DND-41 (cell line): Measurements from ENCODE around the gene MED12L.

Experiments
- ATAC-seq: fragments of 200-7000 bp; cut with Tn5 transposase; 3 replicates; pipeline ENCODE4 v1.9.1; 2021; ENCODE audit warnings: low read depth; ENCODE audit not compliant: insufficient read depth
- DNase-seq: peaks from one replicate; pipeline ENCODE4 v3.0.0-alpha.2; 2020
- H2AFZ ChIP-seq: 2 replicates; pipeline ENCODE4 v1.6.0; 2012; ENCODE audit warnings: low read depth, low read length
- H3K27ac ChIP-seq: 2 replicates; pipeline ENCODE4 v1.5.1; 2012; ENCODE audit warnings: low read length, inconsistent platforms
- H3K27me3 ChIP-seq: fragments of 200-600 bp; sonication (generic); 2 replicates; pipeline ENCODE4 v1.6.0; 2012; ENCODE audit warnings: low read length, mild to moderate bottlenecking, inconsistent platforms; ENCODE audit not compliant: insufficient read depth, poor library complexity
- H3K36me3 ChIP-seq: 2 replicates; pipeline ENCODE4 v1.5.1; 2012; ENCODE audit warnings: low read length, inconsistent platforms; ENCODE audit not compliant: insufficient read depth
- H3K4me1 ChIP-seq: 2 replicates; pipeline ENCODE4 v1.5.1; 2012; ENCODE audit warnings: mild to moderate bottlenecking, low read length; ENCODE audit not compliant: insufficient read depth
- H3K4me2 ChIP-seq: 2 replicates; pipeline ENCODE4 v1.6.0; 2012; ENCODE audit warnings: mild to moderate bottlenecking, moderate library complexity, low read length, inconsistent platforms; ENCODE audit not compliant: insufficient read depth
- H3K4me3 ChIP-seq, 2 experiments: fragments of 200-600 bp in 1 of 2; shearing (Covaris generic) in 1 of 2; 2 replicates each; pipeline ENCODE4 v1.5.1; 2012 to 2016; ENCODE audit warnings: inconsistent platforms in 2 of 2, low read length in 2 of 2, mild to moderate bottlenecking in 2 of 2, low read depth in 1 of 2, moderate library complexity in 1 of 2
- H3K79me2 ChIP-seq: 2 replicates; pipeline ENCODE4 v1.6.0; 2012; ENCODE audit warnings: low read length, inconsistent platforms; ENCODE audit not compliant: insufficient read depth
- H3K9ac ChIP-seq: 2 replicates; pipeline ENCODE4 v1.6.0; 2012; ENCODE audit warnings: low read depth, mild to moderate bottlenecking, inconsistent platforms, low read length, moderate library complexity
- H3K9me3 ChIP-seq: 2 replicates; pipeline ENCODE4 v1.5.1; 2012; ENCODE audit warnings: low read length, moderate library complexity, mild to moderate bottlenecking, inconsistent platforms; ENCODE audit not compliant: insufficient read depth, severe bottlenecking
- H4K20me1 ChIP-seq: 2 replicates; pipeline ENCODE4 v1.6.0; 2012; ENCODE audit warnings: low read length; ENCODE audit not compliant: insufficient read depth
- EZH2 ChIP-seq: IDR thresholded peaks from 3 replicates; pipeline ENCODE4 v1.6.1; 2012; ENCODE audit warnings: borderline replicate concordance, low read depth, mild to moderate bottlenecking, moderate library complexity, low read length, inconsistent platforms; ENCODE audit not compliant: severe bottlenecking
- TF ChIP-seq, protein P1 (sequence below): IDR thresholded peaks from 2 replicates; pipeline ENCODE4 v1.5.1; 2012; ENCODE audit warnings: borderline replicate concordance, low read length, moderate library complexity, mild to moderate bottlenecking; ENCODE audit not compliant: poor library complexity, severe bottlenecking; ENCODE audit errors: extremely low read depth

The MED12L gene

DNA sequence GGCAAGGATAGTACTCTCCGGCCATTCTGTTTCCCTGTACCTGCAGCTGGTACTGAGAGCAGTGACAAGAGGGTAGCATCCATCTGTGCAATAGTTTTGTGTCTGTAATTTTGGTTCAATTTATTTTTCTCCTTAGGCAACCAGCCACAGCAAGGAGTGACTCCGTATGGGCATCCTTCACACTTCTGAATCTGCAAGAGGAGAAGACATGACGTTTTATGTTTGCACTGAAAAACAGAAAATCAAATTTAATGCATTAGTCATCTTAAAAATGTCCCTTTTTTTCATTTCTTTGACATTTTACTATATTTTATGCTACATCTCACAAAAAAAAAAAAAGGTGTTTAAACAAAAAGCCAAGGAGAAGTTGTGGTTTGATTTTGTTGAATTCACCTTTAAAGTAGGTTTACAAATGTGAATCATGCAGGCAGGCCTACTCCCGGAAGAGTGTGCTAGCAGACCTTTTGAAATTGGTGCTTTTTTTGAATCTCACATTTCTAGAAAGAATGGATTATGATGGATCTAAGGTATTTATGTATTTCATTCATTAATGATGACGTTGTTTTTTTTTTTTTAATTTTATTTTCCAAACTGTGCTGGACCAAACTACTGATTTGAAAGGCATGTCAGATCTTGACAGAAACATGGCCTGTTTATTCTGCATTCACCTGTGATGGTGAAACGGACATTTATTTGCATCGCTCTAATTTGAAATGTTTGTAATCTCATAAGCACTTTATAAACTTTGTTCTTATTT lies 347.3 kb downstream of the MED12L start:
- ATAC-seq = no peak
- peaks cover 4% of the 10 kb centered on the region; the same call in 1 of the 2 replicates for H3K36me3 ChIP-seq
- H2AFZ ChIP-seq = no peak overlapping the region
- TF ChIP-seq, protein P1, sequence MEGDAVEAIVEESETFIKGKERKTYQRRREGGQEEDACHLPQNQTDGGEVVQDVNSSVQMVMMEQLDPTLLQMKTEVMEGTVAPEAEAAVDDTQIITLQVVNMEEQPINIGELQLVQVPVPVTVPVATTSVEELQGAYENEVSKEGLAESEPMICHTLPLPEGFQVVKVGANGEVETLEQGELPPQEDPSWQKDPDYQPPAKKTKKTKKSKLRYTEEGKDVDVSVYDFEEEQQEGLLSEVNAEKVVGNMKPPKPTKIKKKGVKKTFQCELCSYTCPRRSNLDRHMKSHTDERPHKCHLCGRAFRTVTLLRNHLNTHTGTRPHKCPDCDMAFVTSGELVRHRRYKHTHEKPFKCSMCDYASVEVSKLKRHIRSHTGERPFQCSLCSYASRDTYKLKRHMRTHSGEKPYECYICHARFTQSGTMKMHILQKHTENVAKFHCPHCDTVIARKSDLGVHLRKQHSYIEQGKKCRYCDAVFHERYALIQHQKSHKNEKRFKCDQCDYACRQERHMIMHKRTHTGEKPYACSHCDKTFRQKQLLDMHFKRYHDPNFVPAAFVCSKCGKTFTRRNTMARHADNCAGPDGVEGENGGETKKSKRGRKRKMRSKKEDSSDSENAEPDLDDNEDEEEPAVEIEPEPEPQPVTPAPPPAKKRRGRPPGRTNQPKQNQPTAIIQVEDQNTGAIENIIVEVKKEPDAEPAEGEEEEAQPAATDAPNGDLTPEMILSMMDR = no peak
- no peak for TF ChIP-seq EZH2
- no peak overlapping the region for H3K4me3 ChIP-seq
- no peaks in the 10 kb centered on the region for H4K20me1 ChIP-seq
- H3K9ac ChIP-seq = no peak overlapping the region
- H3K4me2 ChIP-seq = no peak overlapping the region
- no peak for DNase-seq
- H3K9me3 ChIP-seq = no peaks in the 10 kb centered on the region
- H3K79me2 ChIP-seq = no peaks in the 10 kb centered on the region
- no peaks in the 10 kb centered on the region for H3K27me3 ChIP-seq
- H3K27ac ChIP-seq = no peak overlapping the region
- H3K4me1 ChIP-seq = no peaks in the 10 kb centered on the region; the same call in 1 of the 2 replicates

DNA sequence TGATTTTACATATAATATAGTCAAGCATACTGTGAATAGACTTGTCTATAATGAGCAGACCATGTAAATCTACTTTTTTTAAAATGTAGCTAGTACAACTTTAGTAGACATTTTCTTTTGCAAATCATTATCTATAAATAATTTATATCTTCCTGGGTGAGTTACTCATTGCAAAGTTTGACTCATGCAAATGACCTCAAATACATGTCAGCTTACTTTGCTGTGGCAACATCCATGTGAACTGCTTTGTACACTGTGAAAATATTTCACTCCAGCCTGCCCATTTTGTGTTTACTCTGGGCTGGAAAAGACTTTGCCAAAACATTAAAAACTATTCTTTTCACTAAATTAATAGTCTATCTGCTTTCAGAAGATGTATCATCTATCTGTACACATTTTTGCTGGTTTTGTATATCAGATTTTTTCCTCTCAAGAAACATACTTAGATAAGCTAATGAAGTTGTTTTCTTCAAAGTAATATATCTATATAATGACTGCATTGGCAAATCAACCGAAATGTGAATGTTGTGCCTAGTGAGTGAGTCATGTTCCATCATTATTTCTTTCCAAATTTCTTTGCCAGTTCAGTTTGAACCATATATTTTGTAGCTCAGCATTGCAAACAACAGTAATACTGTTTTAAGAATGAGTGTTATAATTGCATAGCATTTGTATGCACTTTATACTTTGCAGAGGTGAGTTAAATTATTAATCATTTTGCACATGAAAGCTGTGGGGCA lies 348.9 kb downstream of the MED12L start:
- Histone ChIP-seq H3K9ac (no peak overlapping the region), H3K27ac (no peak overlapping the region), H3K4me2 (no peak overlapping the region), H3K27me3 (no peaks in the 10 kb centered on the region), H2AFZ (no peak overlapping the region), H3K36me3 (peaks cover 4% of the 10 kb centered on the region; the same call in 1 of the 2 replicates), H3K4me3 (no peak overlapping the region), H4K20me1 (no peaks in the 10 kb centered on the region), H3K9me3 (no peaks in the 10 kb centered on the region), H3K79me2 (no peaks in the 10 kb centered on the region), H3K4me1 (no peaks in the 10 kb centered on the region; the same call in 1 of the 2 replicates)
- no peak for DNase-seq
- TF ChIP-seq EZH2 = no peak
- TF ChIP-seq, protein P1 = no peak
- ATAC-seq = no peak

DNA sequence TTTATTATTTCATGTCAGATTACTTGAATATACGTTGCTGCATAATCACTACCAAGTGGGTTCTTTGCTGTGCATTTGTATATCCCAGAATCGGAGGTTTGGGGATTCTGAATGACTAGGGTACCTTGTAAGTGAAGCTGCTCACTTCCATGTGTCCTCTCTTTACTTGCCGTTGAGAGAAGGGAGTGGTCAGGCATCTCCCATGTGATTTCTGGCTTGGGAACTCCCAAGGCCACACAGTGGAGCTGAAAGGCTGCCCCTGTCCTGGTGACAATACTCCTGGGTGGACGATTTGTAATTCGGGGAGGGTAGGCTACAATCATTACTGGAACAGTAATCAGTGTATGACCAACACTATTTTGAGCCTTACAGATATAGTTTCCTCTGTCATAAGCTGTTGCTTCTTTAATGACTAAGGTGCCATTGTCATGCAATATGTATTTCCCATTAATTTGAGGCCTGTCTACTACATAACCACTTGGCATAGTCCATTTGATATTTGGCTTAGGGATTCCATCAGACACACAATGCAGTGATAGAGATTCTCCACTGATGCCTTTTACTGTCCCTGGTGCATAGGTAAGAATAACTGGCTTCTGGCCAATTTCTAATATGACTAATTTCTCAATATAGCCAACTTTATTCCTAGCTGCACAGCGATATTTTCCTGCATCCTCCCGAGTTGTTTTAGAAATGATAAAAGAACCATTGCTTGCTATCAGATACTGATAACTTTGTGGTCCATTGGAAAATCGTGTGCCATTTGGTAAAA lies 351.4 kb downstream of the MED12L start:
- Histone ChIP-seq H4K20me1 (no peaks in the 10 kb centered on the region), H3K9me3 (no peaks in the 10 kb centered on the region), H3K36me3 (no peaks in the 10 kb centered on the region), H3K4me2 (no peak overlapping the region), H3K79me2 (no peaks in the 10 kb centered on the region), H3K27ac (no peak overlapping the region), H3K27me3 (no peaks in the 10 kb centered on the region), H3K4me3 (no peak overlapping the region), H2AFZ (no peak overlapping the region), H3K9ac (no peak overlapping the region), H3K4me1 (no peaks in the 10 kb centered on the region; the same call in 1 of the 2 replicates)
- DNase-seq (no peak), ATAC-seq (no peak)
- TF ChIP-seq EZH2 = no peak
- TF ChIP-seq, protein P1 = no peak
